MM.1S (cell line): ENCODE measurements around the gene FBXL13.

Source experiments
- EZH2 ChIP-seq: fragments of 300-600 bp; sonication (generic); optimal IDR thresholded peaks from 2 replicates; pipeline ENCODE3; 2017; ENCODE audit warnings: low read depth, mild to moderate bottlenecking, antibody characterized with exemption, low read length, mixed read lengths
- EZH2phosphoT487 ChIP-seq: fragments of 300-600 bp; sonication (generic); IDR thresholded peaks from 2 replicates; pipeline ENCODE4 v1.6.1; 2018; ENCODE audit warnings: antibody characterized with exemption, low read length
- TF ChIP-seq, protein P1 (sequence below): fragments of 300-600 bp; sonication (generic); IDR thresholded peaks from 2 replicates; pipeline ENCODE4 v1.5.1; 2016; ENCODE audit warnings: antibody characterized with exemption, low read length, mixed read lengths

DNA sequence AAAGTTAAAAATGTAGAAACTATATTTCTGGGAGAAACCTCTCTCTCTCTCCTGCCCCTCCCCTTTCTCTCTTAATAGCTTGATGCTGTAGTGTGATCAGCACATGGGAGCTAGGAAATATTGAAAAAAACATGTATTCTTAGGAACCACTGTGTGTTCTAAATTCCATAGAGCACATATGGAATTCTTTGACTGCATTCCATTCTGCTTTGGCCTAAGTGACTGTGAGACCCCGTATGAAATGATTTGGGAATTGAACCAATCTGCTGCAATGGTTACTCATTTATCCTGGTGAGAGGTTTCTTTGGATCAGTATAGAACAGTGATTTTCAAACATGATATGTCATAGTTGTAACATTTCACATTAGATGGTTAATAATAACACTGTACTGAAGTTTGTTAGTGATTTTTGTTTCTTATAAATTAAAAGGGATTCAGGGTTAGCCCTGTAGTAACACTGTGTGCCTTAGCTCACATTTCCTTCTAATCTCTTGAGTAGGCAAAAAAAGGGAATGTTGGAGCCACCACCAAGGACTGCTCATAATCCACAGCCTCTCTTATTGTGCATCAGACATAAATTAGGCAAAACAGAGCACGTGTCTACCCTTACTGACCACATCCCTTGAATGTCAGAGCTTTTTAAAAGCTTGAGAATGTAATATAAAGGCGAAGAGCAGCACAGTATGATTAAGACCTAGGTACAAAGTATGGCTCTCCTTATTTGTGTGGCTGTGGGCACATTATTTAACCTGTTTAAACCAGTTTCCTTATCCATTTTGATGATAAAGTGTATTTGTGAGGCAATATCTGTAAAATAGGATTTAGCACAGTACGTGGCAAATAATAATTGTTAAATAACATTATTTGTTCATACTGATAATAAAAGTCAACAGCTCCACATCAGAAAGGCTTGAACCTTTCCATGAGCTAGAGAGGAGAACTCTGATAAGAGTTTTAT lies 256.7 kb downstream of the FBXL13 start:
- TF ChIP-seq, protein P1, sequence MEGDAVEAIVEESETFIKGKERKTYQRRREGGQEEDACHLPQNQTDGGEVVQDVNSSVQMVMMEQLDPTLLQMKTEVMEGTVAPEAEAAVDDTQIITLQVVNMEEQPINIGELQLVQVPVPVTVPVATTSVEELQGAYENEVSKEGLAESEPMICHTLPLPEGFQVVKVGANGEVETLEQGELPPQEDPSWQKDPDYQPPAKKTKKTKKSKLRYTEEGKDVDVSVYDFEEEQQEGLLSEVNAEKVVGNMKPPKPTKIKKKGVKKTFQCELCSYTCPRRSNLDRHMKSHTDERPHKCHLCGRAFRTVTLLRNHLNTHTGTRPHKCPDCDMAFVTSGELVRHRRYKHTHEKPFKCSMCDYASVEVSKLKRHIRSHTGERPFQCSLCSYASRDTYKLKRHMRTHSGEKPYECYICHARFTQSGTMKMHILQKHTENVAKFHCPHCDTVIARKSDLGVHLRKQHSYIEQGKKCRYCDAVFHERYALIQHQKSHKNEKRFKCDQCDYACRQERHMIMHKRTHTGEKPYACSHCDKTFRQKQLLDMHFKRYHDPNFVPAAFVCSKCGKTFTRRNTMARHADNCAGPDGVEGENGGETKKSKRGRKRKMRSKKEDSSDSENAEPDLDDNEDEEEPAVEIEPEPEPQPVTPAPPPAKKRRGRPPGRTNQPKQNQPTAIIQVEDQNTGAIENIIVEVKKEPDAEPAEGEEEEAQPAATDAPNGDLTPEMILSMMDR: no peak
- TF ChIP-seq EZH2 (no peak), EZH2phosphoT487 (no peak)
